ENCODE results near the gene SMC1B. TPM values are rescaled to one million over a fixed set of nuclear protein-coding genes. Genes with fewer than 3 reads are reported as not detected.

SMC1B gene
- polyA plus RNA-seq, 3 donors = not detected

- no peaks in the 10 kb centered on the region for H3K79me2 ChIP-seq (ENCODE audit: insufficient read depth, low read length)
- peaks cover 57% of the 10 kb centered on the region for H3K4me1 Mint-ChIP-seq
- peak overlapping the region; percentile 85 to 90 for H3K27ac ChIP-seq (ENCODE audit: low read depth in 1 of 2, low read length in 2 of 2)
- no peaks in the 10 kb centered on the region for H3K27me3 ChIP-seq (ENCODE audit: control insufficient read depth in 2 of 2, insufficient read depth in 2 of 2, low read length in 2 of 2)
- no peak overlapping the region for H3K4me3 Mint-ChIP-seq
- H3K4me2 ChIP-seq (replicated peaks; ENCODE audit: extremely low read depth, low read length, poor library complexity, severe bottlenecking) = no peak overlapping the region
- no peak overlapping the region for H3K9ac ChIP-seq (ENCODE audit: insufficient read depth, low read length, poor library complexity, severe bottlenecking)
- peaks cover 2 to 8% (median 6%) of the 10 kb centered on the region in 7 donors for H3K9me3 Mint-ChIP-seq
- no peak for DNase-seq
- H3K36me3 ChIP-seq (replicated peaks in 1 of 2; ENCODE audit: control insufficient read depth in 1 of 2, insufficient read depth in 2 of 2, low read length in 2 of 2) = peaks cover 0 to 5% of the 10 kb centered on the region in 2 donors
- WGBS (ENCODE audit: insufficient coverage) = 98% methylated on average over 18 of the region's 23 CpGs
- peak overlapping the region; percentile 30 to 97 (median 96) for H3K27ac Mint-ChIP-seq
- no peak overlapping the region for H3K4me3 ChIP-seq (replicated peaks in 1 of 3; ENCODE audit: low read depth in 2 of 3, low read length in 3 of 3)
- intact Hi-C loops (cut with micrococcal nuclease) = no loop called here
- TF ChIP-seq CTCF (IDR thresholded peaks at IDR 0.05) = no peak
- H4K20me1 ChIP-seq (ENCODE audit: insufficient read depth, low read length) = no peaks in the 10 kb centered on the region
- peaks cover 8 to 13% of the 10 kb centered on the region in 2 donors for H3K36me3 Mint-ChIP-seq
- peaks cover 55% of the 10 kb centered on the region in 2 donors for H3K4me1 ChIP-seq (ENCODE audit: control insufficient read depth in 1 of 2, insufficient read depth in 2 of 2, low read length in 2 of 2)
- H3K9me3 ChIP-seq (replicated peaks in 1 of 2; ENCODE audit: control insufficient read depth in 1 of 2, insufficient read depth in 1 of 2, low read length in 2 of 2) = peaks cover 0 to 5% of the 10 kb centered on the region in 2 donors
- no peak overlapping the region for H2AFZ ChIP-seq (ENCODE audit: insufficient read depth, low read depth, low read length, poor library complexity, severe bottlenecking)
- H3K27me3 Mint-ChIP-seq (ENCODE audit: low read depth in 3 of 3) = peaks cover 0 to 10% (median 0%) of the 10 kb centered on the region in 3 donors
Observed at GRCh38 chr22:45425531-45426265, 12.3 kb upstream of the SMC1B start.

DNA sequence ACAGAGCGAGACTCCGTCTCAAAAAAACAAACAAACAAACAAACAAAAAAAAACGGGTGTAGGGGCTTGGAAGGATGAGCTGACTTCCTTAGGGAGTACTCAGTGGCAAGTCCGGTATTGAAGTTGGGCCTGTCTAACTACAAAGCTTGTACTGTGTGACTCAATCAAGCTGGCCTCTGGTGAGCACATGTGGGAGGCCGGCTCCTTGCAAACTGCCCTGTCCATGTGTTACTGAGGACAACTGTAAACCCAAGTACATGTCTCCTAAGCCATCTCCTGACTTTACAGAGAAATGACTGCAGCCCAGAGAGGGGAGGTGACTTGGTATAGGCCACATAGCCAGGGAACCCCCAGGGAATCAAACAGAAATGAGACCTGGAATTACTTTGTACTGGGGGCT is 11.7 kb upstream of the SMC1B start:
- H3K36me3 Mint-ChIP-seq = peaks cover 8 to 13% of the 10 kb centered on the region in 2 donors
- H3K27ac Mint-ChIP-seq = peak overlapping the region; percentile 93 to 97 (median 96)
- intact Hi-C loops (cut with micrococcal nuclease) = no loop called here
- Histone ChIP-seq H4K20me1 (ENCODE audit: insufficient read depth, low read length) (no peaks in the 10 kb centered on the region), H3K9me3 (replicated peaks in 1 of 2; ENCODE audit: control insufficient read depth in 1 of 2, insufficient read depth in 1 of 2, low read length in 2 of 2) (peaks cover 0 to 5% of the 10 kb centered on the region in 2 donors), H2AFZ (ENCODE audit: insufficient read depth, low read depth, low read length, poor library complexity, severe bottlenecking) (no peak overlapping the region), H3K9ac (ENCODE audit: insufficient read depth, low read length, poor library complexity, severe bottlenecking) (no peak overlapping the region), H3K36me3 (replicated peaks in 1 of 2; ENCODE audit: control insufficient read depth in 1 of 2, insufficient read depth in 2 of 2, low read length in 2 of 2) (peaks cover 0 to 5% of the 10 kb centered on the region in 2 donors), H3K27me3 (ENCODE audit: control insufficient read depth in 2 of 2, insufficient read depth in 2 of 2, low read length in 2 of 2) (no peaks in the 10 kb centered on the region), H3K4me2 (replicated peaks; ENCODE audit: extremely low read depth, low read length, poor library complexity, severe bottlenecking) (no peak overlapping the region), H3K4me3 (replicated peaks in 1 of 3; ENCODE audit: low read depth in 2 of 3, low read length in 3 of 3) (no peak overlapping the region), H3K4me1 (ENCODE audit: control insufficient read depth in 1 of 2, insufficient read depth in 2 of 2, low read length in 2 of 2) (peaks cover 52% of the 10 kb centered on the region in 2 donors), H3K79me2 (ENCODE audit: insufficient read depth, low read length) (no peaks in the 10 kb centered on the region), H3K27ac (ENCODE audit: low read depth in 1 of 2, low read length in 2 of 2) (peak overlapping the region; percentile 85 to 90)
- 60% methylated on average over 1 of the region's 5 CpGs for WGBS (ENCODE audit: insufficient coverage)
- peaks cover 57% of the 10 kb centered on the region for H3K4me1 Mint-ChIP-seq
- peak in 2 of 3 donors; percentile 31 to 47 for DNase-seq
- peaks cover 2 to 8% (median 6%) of the 10 kb centered on the region in 7 donors for H3K9me3 Mint-ChIP-seq
- TF ChIP-seq CTCF (IDR thresholded peaks at IDR 0.05) = no peak
- peak overlapping the region in 1 of 2 donors; percentile 42 for H3K4me3 Mint-ChIP-seq
- peaks cover 0 to 10% (median 0%) of the 10 kb centered on the region in 3 donors for H3K27me3 Mint-ChIP-seq (ENCODE audit: low read depth in 3 of 3)

All from CD14-positive monocyte (primary cell).